Measurements from ENCODE around the gene IL12RB2. TPM values are rescaled to one million over a fixed set of nuclear protein-coding genes. Genes with fewer than 3 reads are reported as not detected.

Gene IL12RB2
- total and polyA plus RNA-seq, 2 experiments from 2014 or later, result 0.79 to 1.7 TPM

- TF ChIP-seq ETS1 (IDR thresholded peaks at IDR 0.05) (no peak), EZH2 (IDR thresholded peaks at IDR 0.05; ENCODE audit: low read depth, unreplicated experiment) (no peak), POLR2AphosphoS5 (IDR thresholded peaks at IDR 0.05; ENCODE audit: low read depth) (no peak)
- TF ChIP-seq, protein P1, sequence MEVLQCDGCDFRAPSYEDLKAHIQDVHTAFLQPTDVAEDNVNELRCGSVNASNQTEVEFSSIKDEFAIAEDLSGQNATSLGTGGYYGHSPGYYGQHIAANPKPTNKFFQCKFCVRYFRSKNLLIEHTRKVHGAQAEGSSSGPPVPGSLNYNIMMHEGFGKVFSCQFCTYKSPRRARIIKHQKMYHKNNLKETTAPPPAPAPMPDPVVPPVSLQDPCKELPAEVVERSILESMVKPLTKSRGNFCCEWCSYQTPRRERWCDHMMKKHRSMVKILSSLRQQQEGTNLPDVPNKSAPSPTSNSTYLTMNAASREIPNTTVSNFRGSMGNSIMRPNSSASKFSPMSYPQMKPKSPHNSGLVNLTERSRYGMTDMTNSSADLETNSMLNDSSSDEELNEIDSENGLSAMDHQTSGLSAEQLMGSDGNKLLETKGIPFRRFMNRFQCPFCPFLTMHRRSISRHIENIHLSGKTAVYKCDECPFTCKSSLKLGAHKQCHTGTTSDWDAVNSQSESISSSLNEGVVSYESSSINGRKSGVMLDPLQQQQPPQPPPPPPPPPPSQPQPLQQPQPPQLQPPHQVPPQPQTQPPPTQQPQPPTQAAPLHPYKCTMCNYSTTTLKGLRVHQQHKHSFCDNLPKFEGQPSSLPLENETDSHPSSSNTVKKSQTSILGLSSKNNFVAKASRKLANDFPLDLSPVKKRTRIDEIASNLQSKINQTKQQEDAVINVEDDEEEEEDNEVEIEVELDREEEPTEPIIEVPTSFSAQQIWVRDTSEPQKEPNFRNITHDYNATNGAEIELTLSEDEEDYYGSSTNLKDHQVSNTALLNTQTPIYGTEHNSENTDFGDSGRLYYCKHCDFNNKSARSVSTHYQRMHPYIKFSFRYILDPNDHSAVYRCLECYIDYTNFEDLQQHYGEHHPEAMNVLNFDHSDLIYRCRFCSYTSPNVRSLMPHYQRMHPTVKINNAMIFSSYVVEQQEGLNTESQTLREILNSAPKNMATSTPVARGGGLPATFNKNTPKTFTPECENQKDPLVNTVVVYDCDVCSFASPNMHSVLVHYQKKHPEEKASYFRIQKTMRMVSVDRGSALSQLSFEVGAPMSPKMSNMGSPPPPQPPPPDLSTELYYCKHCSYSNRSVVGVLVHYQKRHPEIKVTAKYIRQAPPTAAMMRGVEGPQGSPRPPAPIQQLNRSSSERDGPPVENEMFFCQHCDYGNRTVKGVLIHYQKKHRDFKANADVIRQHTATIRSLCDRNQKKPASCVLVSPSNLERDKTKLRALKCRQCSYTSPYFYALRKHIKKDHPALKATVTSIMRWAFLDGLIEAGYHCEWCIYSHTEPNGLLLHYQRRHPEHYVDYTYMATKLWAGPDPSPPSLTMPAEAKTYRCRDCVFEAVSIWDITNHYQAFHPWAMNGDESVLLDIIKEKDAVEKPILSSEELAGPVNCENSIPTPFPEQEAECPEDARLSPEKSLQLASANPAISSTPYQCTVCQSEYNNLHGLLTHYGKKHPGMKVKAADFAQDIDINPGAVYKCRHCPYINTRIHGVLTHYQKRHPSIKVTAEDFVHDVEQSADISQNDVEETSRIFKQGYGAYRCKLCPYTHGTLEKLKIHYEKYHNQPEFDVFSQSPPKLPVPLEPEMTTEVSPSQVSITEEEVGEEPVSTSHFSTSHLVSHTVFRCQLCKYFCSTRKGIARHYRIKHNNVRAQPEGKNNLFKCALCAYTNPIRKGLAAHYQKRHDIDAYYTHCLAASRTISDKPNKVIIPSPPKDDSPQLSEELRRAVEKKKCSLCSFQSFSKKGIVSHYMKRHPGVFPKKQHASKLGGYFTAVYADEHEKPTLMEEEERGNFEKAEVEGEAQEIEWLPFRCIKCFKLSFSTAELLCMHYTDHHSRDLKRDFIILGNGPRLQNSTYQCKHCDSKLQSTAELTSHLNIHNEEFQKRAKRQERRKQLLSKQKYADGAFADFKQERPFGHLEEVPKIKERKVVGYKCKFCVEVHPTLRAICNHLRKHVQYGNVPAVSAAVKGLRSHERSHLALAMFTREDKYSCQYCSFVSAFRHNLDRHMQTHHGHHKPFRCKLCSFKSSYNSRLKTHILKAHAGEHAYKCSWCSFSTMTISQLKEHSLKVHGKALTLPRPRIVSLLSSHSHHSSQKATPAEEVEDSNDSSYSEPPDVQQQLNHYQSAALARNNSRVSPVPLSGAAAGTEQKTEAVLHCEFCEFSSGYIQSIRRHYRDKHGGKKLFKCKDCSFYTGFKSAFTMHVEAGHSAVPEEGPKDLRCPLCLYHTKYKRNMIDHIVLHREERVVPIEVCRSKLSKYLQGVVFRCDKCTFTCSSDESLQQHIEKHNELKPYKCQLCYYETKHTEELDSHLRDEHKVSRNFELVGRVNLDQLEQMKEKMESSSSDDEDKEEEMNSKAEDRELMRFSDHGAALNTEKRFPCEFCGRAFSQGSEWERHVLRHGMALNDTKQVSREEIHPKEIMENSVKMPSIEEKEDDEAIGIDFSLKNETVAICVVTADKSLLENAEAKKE (CRISPR knock-in tag; IDR thresholded peaks at IDR 0.05), result no peak
Measured at GRCh38 chr1:67335411-67335810, 27.7 kb downstream of the IL12RB2 start (continued).

GRCh38 chr1:67336157-67336556 is 28.5 kb downstream of the IL12RB2 start:
- Histone ChIP-seq H4K20me1 (replicated peaks; ENCODE audit: insufficient read depth) (no peaks in the 10 kb centered on the region), H3K36me3 (ENCODE audit: insufficient read depth) (no peaks in the 10 kb centered on the region; the same call in 1 of the 2 replicates), H3K27me3 (ENCODE audit: insufficient read depth) (peaks cover 18% of the 10 kb centered on the region), H3K79me2 (replicated peaks; ENCODE audit: insufficient read depth) (no peaks in the 10 kb centered on the region), H2AFZ (no peak overlapping the region), H3F3A (replicated peaks; ENCODE audit: low read depth) (no peaks in the 10 kb centered on the region), H3K4me2 (no peak overlapping the region), H3K4me1 (ENCODE audit: insufficient read depth) (peaks cover 25% of the 10 kb centered on the region), H3K4me3 (no peak overlapping the region), H3K27ac (ENCODE audit: low read depth) (no peak overlapping the region), H3K9me2 (ENCODE audit: insufficient read depth) (no peaks in the 10 kb centered on the region)
- no peak for ATAC-seq
- Mint-ChIP-seq H3K9me3 (no peaks in the 10 kb centered on the region), H3K4me1 (peaks cover 32% of the 10 kb centered on the region), H3K4me3 (no peak overlapping the region), H3K27ac (no peak overlapping the region), H3K27me3 (ENCODE audit: insufficient read depth, low read depth, poor library complexity) (no peaks in the 10 kb centered on the region), H3K36me3 (ENCODE audit: low read depth) (no peaks in the 10 kb centered on the region)
- DNase-seq (ENCODE audit: low spot score), result no peak
- no peak for TF ChIP-seq EZH2 (IDR thresholded peaks at IDR 0.05; ENCODE audit: low read depth, unreplicated experiment)
- TF ChIP-seq EZH2phosphoT487 (IDR thresholded peaks at IDR 0.05; ENCODE audit: unreplicated experiment), result no peak
- TF ChIP-seq NANOG (IDR thresholded peaks at IDR 0.05; ENCODE audit: borderline replicate concordance), result no peak
- TF ChIP-seq CTCF (conservative IDR thresholded peaks at IDR 0.05; ENCODE audit: low read depth in 2 of 2), result no peak
- no peak for TF ChIP-seq JUNB (IDR thresholded peaks at IDR 0.05; ENCODE audit: unreplicated experiment)
- no peak for TF ChIP-seq POLR2AphosphoS5 (IDR thresholded peaks at IDR 0.05; ENCODE audit: low read depth)
